OCI-LY1 (cell line): ENCODE results near the gene SSPN.

Experiments
- H2AFZ ChIP-seq: fragments of 200-600 bp; sonication (generic), shearing (Covaris generic); 2 replicates; pipeline ENCODE4 v1.6.0; 2014; ENCODE audit warnings: antibody characterized with exemption, mild to moderate bottlenecking, low read length
- H3F3A ChIP-seq: fragments of 200-600 bp; sonication (generic), shearing (Covaris generic); 2 replicates; pipeline ENCODE4 v1.6.0; 2014; ENCODE audit warnings: mild to moderate bottlenecking, antibody characterized with exemption, low read length, moderate library complexity; ENCODE audit not compliant: insufficient read depth
- H3K27ac ChIP-seq: fragments of 200-600 bp; sonication (generic); 2 replicates; pipeline ENCODE4 v1.5.1; 2014; ENCODE audit warnings: low read length, mixed run types, mild to moderate bottlenecking, low read depth; ENCODE audit not compliant: poor library complexity, severe bottlenecking
- H3K27me3 ChIP-seq: fragments of 200-600 bp; sonication (generic); 2 replicates; pipeline ENCODE4 v1.6.0; 2014; ENCODE audit warnings: antibody characterized with exemption, mild to moderate bottlenecking, low read length, moderate library complexity; ENCODE audit not compliant: insufficient read depth
- H3K36me3 ChIP-seq: fragments of 200-600 bp; sonication (generic); 2 replicates; pipeline ENCODE4 v1.6.1; 2014; ENCODE audit warnings: mild to moderate bottlenecking, antibody characterized with exemption, low read length, moderate library complexity, mixed read lengths; ENCODE audit not compliant: insufficient read depth
- H3K4me1 ChIP-seq: fragments of 200-600 bp; sonication (generic); 2 replicates; pipeline ENCODE4 v1.5.1; 2014; ENCODE audit warnings: mild to moderate bottlenecking, low read length, moderate library complexity; ENCODE audit not compliant: insufficient read depth, severe bottlenecking
- H3K4me2 ChIP-seq: fragments of 200-600 bp; sonication (generic), shearing (Covaris generic); 2 replicates; pipeline ENCODE4 v1.6.1; 2014; ENCODE audit warnings: low read length
- H3K4me3 ChIP-seq: fragments of 200-600 bp; sonication (generic); 2 replicates; pipeline ENCODE4 v1.5.1; 2014; ENCODE audit warnings: low read length, low read depth, mild to moderate bottlenecking, mixed read lengths; ENCODE audit not compliant: poor library complexity, severe bottlenecking
- H3K79me2 ChIP-seq: fragments of 200-600 bp; shearing (Covaris generic); 2 replicates; pipeline ENCODE4 v1.6.1; 2016; ENCODE audit warnings: mixed run types, low read length, mixed read lengths; ENCODE audit not compliant: insufficient read depth
- H3K9ac ChIP-seq: fragments of 200-600 bp; sonication (generic), shearing (Covaris generic); 2 replicates; pipeline ENCODE4 v1.6.1; 2014; ENCODE audit warnings: mild to moderate bottlenecking, low read length, mixed read lengths
- H3K9me2 ChIP-seq: fragments of 200-600 bp; sonication (generic), shearing (Covaris generic); 2 replicates; pipeline ENCODE4 v1.6.1; 2014; ENCODE audit warnings: low read depth, mild to moderate bottlenecking, low read length, mixed read lengths
- H3K9me3 ChIP-seq: fragments of 200-600 bp; shearing (Covaris generic); 2 replicates; pipeline ENCODE4 v1.6.1; 2014; ENCODE audit warnings: low read length, mixed read lengths
- H4K20me1 ChIP-seq: fragments of 200-600 bp; sonication (generic), shearing (Covaris generic); 2 replicates; pipeline ENCODE4 v1.6.0; 2016; ENCODE audit warnings: mild to moderate bottlenecking, low read length; ENCODE audit not compliant: insufficient read depth
- EZH2 ChIP-seq: fragments of 200-600 bp; sonication (generic), shearing (Covaris generic); IDR thresholded peaks from 2 replicates; pipeline ENCODE4 v1.8.0; 2017; ENCODE audit warnings: borderline replicate concordance, mixed run types, mild to moderate bottlenecking, antibody characterized with exemption, low read length, moderate library complexity, mixed read lengths
- TF ChIP-seq, protein P1 (sequence below): fragments of 200-600 bp; sonication (generic), shearing (Covaris generic); IDR thresholded peaks from 2 replicates; pipeline ENCODE4 v1.5.1; 2017; ENCODE audit warnings: mild to moderate bottlenecking, antibody characterized with exemption, low read length, moderate library complexity, mixed read lengths

Gene SSPN

DNA sequence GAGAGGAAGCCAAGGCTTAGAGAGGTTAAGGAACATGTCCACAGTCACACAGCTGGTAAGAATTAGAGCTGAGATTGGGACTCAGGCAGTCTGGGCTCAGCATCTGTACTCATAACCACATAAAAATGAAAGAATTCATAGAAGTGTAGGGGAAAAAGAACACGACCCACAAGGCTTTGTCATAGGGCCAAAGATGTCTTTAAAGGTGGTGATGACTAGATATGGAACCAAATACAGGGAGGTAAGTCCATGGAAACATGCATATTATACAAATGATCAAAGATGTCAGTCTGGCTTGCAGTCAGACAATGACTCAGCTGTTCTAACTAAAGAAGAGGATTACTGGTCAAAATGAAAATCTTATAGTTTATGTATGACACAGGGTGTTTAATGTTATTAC lies 7.2 kb upstream of the SSPN start:
- Histone ChIP-seq H3K9me3 (no peaks in the 10 kb centered on the region), H3K4me3 (no peak overlapping the region), H3K27me3 (no peaks in the 10 kb centered on the region), H3K36me3 (no peaks in the 10 kb centered on the region), H3K4me1 (no peaks in the 10 kb centered on the region), H4K20me1 (no peaks in the 10 kb centered on the region), H3K9me2 (no peaks in the 10 kb centered on the region), H3K9ac (no peak overlapping the region), H3F3A (no peaks in the 10 kb centered on the region), H3K4me2 (no peak overlapping the region), H3K27ac (no peak overlapping the region), H2AFZ (no peak overlapping the region), H3K79me2 (no peaks in the 10 kb centered on the region)
- TF ChIP-seq, protein P1, sequence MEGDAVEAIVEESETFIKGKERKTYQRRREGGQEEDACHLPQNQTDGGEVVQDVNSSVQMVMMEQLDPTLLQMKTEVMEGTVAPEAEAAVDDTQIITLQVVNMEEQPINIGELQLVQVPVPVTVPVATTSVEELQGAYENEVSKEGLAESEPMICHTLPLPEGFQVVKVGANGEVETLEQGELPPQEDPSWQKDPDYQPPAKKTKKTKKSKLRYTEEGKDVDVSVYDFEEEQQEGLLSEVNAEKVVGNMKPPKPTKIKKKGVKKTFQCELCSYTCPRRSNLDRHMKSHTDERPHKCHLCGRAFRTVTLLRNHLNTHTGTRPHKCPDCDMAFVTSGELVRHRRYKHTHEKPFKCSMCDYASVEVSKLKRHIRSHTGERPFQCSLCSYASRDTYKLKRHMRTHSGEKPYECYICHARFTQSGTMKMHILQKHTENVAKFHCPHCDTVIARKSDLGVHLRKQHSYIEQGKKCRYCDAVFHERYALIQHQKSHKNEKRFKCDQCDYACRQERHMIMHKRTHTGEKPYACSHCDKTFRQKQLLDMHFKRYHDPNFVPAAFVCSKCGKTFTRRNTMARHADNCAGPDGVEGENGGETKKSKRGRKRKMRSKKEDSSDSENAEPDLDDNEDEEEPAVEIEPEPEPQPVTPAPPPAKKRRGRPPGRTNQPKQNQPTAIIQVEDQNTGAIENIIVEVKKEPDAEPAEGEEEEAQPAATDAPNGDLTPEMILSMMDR, result no peak
- no peak for TF ChIP-seq EZH2

- Histone ChIP-seq H3K27me3 (no peaks in the 10 kb centered on the region), H2AFZ (no peak overlapping the region), H3K4me1 (no peaks in the 10 kb centered on the region), H3K9me2 (no peaks in the 10 kb centered on the region), H3K4me3 (no peak overlapping the region), H3F3A (no peaks in the 10 kb centered on the region), H3K36me3 (no peaks in the 10 kb centered on the region), H3K4me2 (no peak overlapping the region), H3K79me2 (no peaks in the 10 kb centered on the region), H3K9ac (no peak overlapping the region), H3K27ac (no peak overlapping the region), H4K20me1 (no peaks in the 10 kb centered on the region), H3K9me3 (no peaks in the 10 kb centered on the region)
- TF ChIP-seq EZH2, result no peak
- TF ChIP-seq, protein P1, result no peak
Measured at GRCh38 chr12:26188641-26189040, 6.7 kb upstream of the SSPN start.

DNA sequence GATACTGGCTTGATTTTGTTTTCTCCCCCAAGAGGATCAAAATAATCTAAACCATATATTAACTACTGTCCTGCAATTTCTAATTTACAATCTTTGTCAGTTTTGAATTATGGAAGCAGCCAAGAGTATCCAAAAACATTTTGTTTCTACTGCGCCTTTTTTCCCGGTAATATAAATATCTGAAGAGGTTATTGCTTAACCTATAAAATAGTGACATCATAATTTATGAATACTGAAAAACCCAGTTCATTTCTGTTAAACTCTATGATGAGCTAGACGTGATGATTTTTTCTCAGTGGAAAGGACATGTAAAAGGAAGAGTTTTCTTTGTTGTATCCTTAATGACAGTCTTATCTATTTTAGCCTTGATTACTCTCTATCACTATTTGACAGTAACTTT lies 3.2 kb upstream of the SSPN start:
- no peak for TF ChIP-seq EZH2
- TF ChIP-seq, protein P1, result no peak
- Histone ChIP-seq H3K9me2 (no peaks in the 10 kb centered on the region), H3K9ac (no peak overlapping the region), H3F3A (no peaks in the 10 kb centered on the region), H4K20me1 (no peaks in the 10 kb centered on the region), H3K9me3 (no peaks in the 10 kb centered on the region), H3K36me3 (no peaks in the 10 kb centered on the region), H3K79me2 (no peaks in the 10 kb centered on the region), H3K4me3 (no peak overlapping the region), H3K27ac (no peak overlapping the region), H3K27me3 (no peaks in the 10 kb centered on the region), H3K4me2 (no peak overlapping the region), H2AFZ (no peak overlapping the region), H3K4me1 (no peaks in the 10 kb centered on the region)
